HG03066 (cell line): ENCODE data around the gene ADRA1B.
A peak's percentile ranks its signal among the peaks of the same experiment; 100 is the strongest.
"Not testable (repeated sequence)": the region's sequence is repeated elsewhere in the genome, so short reads cannot be mapped to it uniquely, and the experiment has no call there.

Source experiments
- ATAC-seq: cut with Tn5 transposase; IDR thresholded peaks from one replicate; pipeline ENCODE4 v1.9.1; 2021; ENCODE audit warnings: low read depth; ENCODE audit not compliant: unreplicated experiment

The ADRA1B gene

GRCh38 chr5:159965031-159965837 is 49.0 kb downstream of the ADRA1B start:
- no peak for ATAC-seq

- ATAC-seq, result not testable (repeated sequence)
Measured at GRCh38 chr5:159965838-159966128, 49.5 kb downstream of the ADRA1B start.

GRCh38 chr5:159969966-159970365 is 53.7 kb downstream of the ADRA1B start:
- no peak for ATAC-seq

- ATAC-seq, result no peak
Measured at GRCh38 chr5:159971038-159971437, 54.8 kb downstream of the ADRA1B start.

GRCh38 chr5:159971514-159971913 is 55.2 kb downstream of the ADRA1B start:
- no peak for ATAC-seq

- ATAC-seq, result no peak
Measured at GRCh38 chr5:159971931-159972461, 55.7 kb downstream of the ADRA1B start.

GRCh38 chr5:159972538-159973362 is 56.5 kb downstream of the ADRA1B start:
- ATAC-seq, result no peak

- no peak for ATAC-seq
Measured at GRCh38 chr5:159975462-159976019, 59.3 kb downstream of the ADRA1B start.

- no peak for ATAC-seq
Measured at GRCh38 chr5:159976921-159977320, 60.6 kb downstream of the ADRA1B start.

- no peak for ATAC-seq
Measured at GRCh38 chr5:159978358-159978757, 62.1 kb downstream of the ADRA1B start.

- no peak for ATAC-seq
Measured at GRCh38 chr5:159982421-159983173, 66.3 kb downstream of the ADRA1B start.

GRCh38 chr5:159987031-159987674 is 70.9 kb downstream of the ADRA1B start:
- peak; percentile 86 for ATAC-seq

- no peak for ATAC-seq
Measured at GRCh38 chr5:159990506-159990905, 74.2 kb downstream of the ADRA1B start.

- no peak for ATAC-seq
Measured at GRCh38 chr5:159992566-159992965, 76.3 kb downstream of the ADRA1B start.

- ATAC-seq, result no peak
Measured at GRCh38 chr5:159993194-159993593, 76.9 kb downstream of the ADRA1B start.

- ATAC-seq, result no peak
Measured at GRCh38 chr5:159995907-159996306, 79.6 kb downstream of the ADRA1B start.

GRCh38 chr5:160001457-160001856 is 85.2 kb downstream of the ADRA1B start:
- no peak for ATAC-seq

GRCh38 chr5:160007514-160007913 is 91.2 kb downstream of the ADRA1B start:
- no peak for ATAC-seq

- not testable (repeated sequence) for ATAC-seq
Measured at GRCh38 chr5:160008529-160008876, 92.2 kb downstream of the ADRA1B start.

GRCh38 chr5:160008877-160009590 is 92.8 kb downstream of the ADRA1B start, which contains the start of gene TTC1:
Gene TTC1, plus strand, starts transcription at chr5:160009139. Its CDS starts 1,390 bp downstream, at chr5:160010529.
- ATAC-seq, result peak; percentile 100
